Kidney (tissue), 14 donors: ENCODE results near the gene ATXN10. TPM values are rescaled to one million over a fixed set of nuclear protein-coding genes. Genes with fewer than 3 reads are reported as not detected.
A peak's percentile ranks its signal among the peaks of the same experiment; 100 is the strongest.
"Not testable (repeated sequence)": the region's sequence is repeated elsewhere in the genome, so short reads cannot be mapped to it uniquely, and the experiment has no call there.

ENCODE experiments used
- DNase-seq, 5 donors: peaks; one replicate each; pipeline ENCODE4 v3.0.0-alpha.2; 2013 to 2020
- FAIRE-seq: peaks from 2 replicates; lab custom pipeline; 2012; peaks lifted over from hg19 to GRCh38; lab: Jason Lieb, UNC
- H3K27ac ChIP-seq, 2 donors: one replicate each; pipeline ENCODE4 v1.7.0; 2013; ENCODE audit warnings: low read depth in 2 of 2, low read length in 2 of 2, inconsistent platforms in 1 of 2
- H3K27me3 ChIP-seq: one replicate; pipeline ENCODE4 v1.7.1; 2013; ENCODE audit warnings: low read length, inconsistent platforms; ENCODE audit not compliant: control insufficient read depth, insufficient read depth
- H3K36me3 ChIP-seq, 3 donors: one replicate each; pipeline versions ENCODE4 v1.7.0 to v1.7.1; 2013; ENCODE audit warnings: low read length in 3 of 3, control low read depth in 1 of 3, inconsistent platforms in 1 of 3; ENCODE audit not compliant: insufficient read depth in 3 of 3, control insufficient read depth in 2 of 3
- H3K4me1 ChIP-seq, 3 donors: one replicate each; pipeline versions ENCODE4 v1.7.0 to v1.7.1; 2013; ENCODE audit warnings: low read length in 3 of 3, inconsistent platforms in 1 of 3, low read depth in 1 of 3; ENCODE audit not compliant: control insufficient read depth in 2 of 3, insufficient read depth in 2 of 3
- H3K4me3 ChIP-seq, 3 donors: one replicate each; pipeline versions ENCODE4 v1.7.0 to v1.8.1; 2013; ENCODE audit warnings: low read length in 3 of 3, control low read depth in 1 of 3, inconsistent platforms in 1 of 3
- H3K9ac ChIP-seq, 3 donors: one replicate each; pipeline versions ENCODE4 v1.7.0 to v1.7.1; 2013; ENCODE audit warnings: low read length in 3 of 3, control low read depth in 1 of 3, inconsistent platforms in 1 of 3
- H3K9me3 ChIP-seq, 3 donors: one replicate each; pipeline versions ENCODE4 v1.7.0 to v1.7.1; 2013; ENCODE audit warnings: low read length in 3 of 3, control low read depth in 1 of 3, inconsistent platforms in 1 of 3; ENCODE audit not compliant: control insufficient read depth in 2 of 3, insufficient read depth in 1 of 3
- CTCF ChIP-seq: IDR thresholded peaks from 3 replicates; pipeline ENCODE4 v1.5.1; 2012; ENCODE audit warnings: mild to moderate bottlenecking, moderate library complexity, borderline replicate concordance; ENCODE audit not compliant: insufficient read depth; ENCODE audit errors: extremely low read depth
- intact Hi-C: fragments of 100-400 bp; cut with DNase I; formaldehyde crosslinking; loops from one replicate; pipeline ENCODE4 v1.11.1; 2022
- polyA plus RNA-seq: library from polyadenylated mRNA; stranded (reverse); fragments of 350-450 nt; fragmentation: Illumina TruSeq; extraction: RNeasy Lipid Tissue Mini Kit (QIAGEN cat#74804); gene quantifications from one replicate; pipeline ENCODE4 v1.2.3, GENCODE V29; 2014; ENCODE audit warnings: low read depth, low replicate concordance; ENCODE audit not compliant: insufficient read depth
- total RNA-seq: library from RNA; stranded (reverse); fragmentation: NEBNext Ultra II Directional; extraction: Animal tissue kit (Norgen Biotek cat#: 25700); gene quantifications from one replicate; pipeline ENCODE4 v1.2.1, GENCODE V29; 2021
- donor health status: control.
- donor health status: control.
- donor health status: control.
- donor health status: control.
- donor health status: control.
- donor health status: DM: yes; HTN: yes; CAD: no.
- donor health status: Normal renal cell carcinoma (clear cell type).

Gene ATXN10
- total and polyA plus RNA-seq, 2 donors from 2014 or later, result 121 to 142 TPM

GRCh38 chr22:45710469-45710868 is 38.8 kb downstream of the ATXN10 start:
- DNase-seq (no peak), FAIRE-seq (no peak)
- Histone ChIP-seq H3K27ac (no peak overlapping the region), H3K27me3 (no peaks in the 10 kb centered on the region), H3K4me3 (no peak overlapping the region), H3K9me3 (no peaks in the 10 kb centered on the region), H3K4me1 (peaks cover 0 to 6% (median 0%) of the 10 kb centered on the region in 3 donors), H3K9ac (no peak overlapping the region), H3K36me3 (peaks cover 2 to 9% (median 8%) of the 10 kb centered on the region in 3 donors)
- TF ChIP-seq CTCF, result no peak
- intact Hi-C loops, result no loop called here

DNA sequence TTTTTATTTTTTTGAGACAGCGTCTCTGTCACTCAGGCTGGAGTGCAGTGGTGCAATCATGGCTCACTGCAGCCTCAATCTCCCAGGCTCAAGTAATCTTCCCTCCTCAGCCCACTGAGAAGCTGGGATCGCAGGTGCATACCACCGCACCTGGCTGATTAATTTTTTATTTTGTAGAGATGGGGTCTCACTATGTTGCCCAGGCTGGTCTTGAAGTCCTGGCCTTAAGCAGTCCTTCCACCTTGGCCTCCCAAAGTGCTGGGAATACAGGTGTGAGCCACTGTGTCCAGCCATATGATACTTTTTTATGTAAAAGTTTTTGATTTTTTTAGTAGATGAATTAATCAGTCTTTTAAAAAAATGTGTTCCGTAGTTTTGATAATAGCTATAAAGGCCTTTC is 42.8 kb downstream of the ATXN10 start:
- H3K27me3 ChIP-seq, H3K4me1 ChIP-seq, H3K36me3 ChIP-seq, H3K27ac ChIP-seq, DNase-seq, H3K9ac ChIP-seq, FAIRE-seq, H3K9me3 ChIP-seq, H3K4me3 ChIP-seq, intact Hi-C loops: not testable (repeated sequence)

- TF ChIP-seq CTCF, result no peak
- H3K9me3 ChIP-seq, result no peaks in the 10 kb centered on the region
- H3K27ac ChIP-seq, result no peak overlapping the region
- peaks cover 0 to 9% (median 0%) of the 10 kb centered on the region in 3 donors for H3K4me1 ChIP-seq
- H3K36me3 ChIP-seq, result peaks cover 0 to 7% (median 0%) of the 10 kb centered on the region in 3 donors
- intact Hi-C loops, result no loop called here
- no peak overlapping the region for H3K9ac ChIP-seq
- no peak overlapping the region for H3K4me3 ChIP-seq
- FAIRE-seq, result no peak
- no peaks in the 10 kb centered on the region for H3K27me3 ChIP-seq
- peak in 1 of 5 donors; percentile 2 for DNase-seq
Measured at GRCh38 chr22:45717789-45718188, 46.2 kb downstream of the ATXN10 start.

- no peak overlapping the region for H3K9ac ChIP-seq
- no peak for TF ChIP-seq CTCF
- DNase-seq (no peak), FAIRE-seq (no peak)
- H3K4me3 ChIP-seq, result no peak overlapping the region
- no peaks in the 10 kb centered on the region for H3K27me3 ChIP-seq
- no peak overlapping the region for H3K27ac ChIP-seq
- H3K4me1 ChIP-seq, result peaks cover 0 to 9% (median 0%) of the 10 kb centered on the region in 3 donors
- H3K36me3 ChIP-seq, result peaks cover 0 to 7% (median 0%) of the 10 kb centered on the region in 3 donors
- no peaks in the 10 kb centered on the region for H3K9me3 ChIP-seq
- intact Hi-C loops, result no loop called here
Measured at GRCh38 chr22:45718391-45718790, 46.8 kb downstream of the ATXN10 start.
